ENCODE data around the gene LMBRD2. TPM values are rescaled to one million over a fixed set of nuclear protein-coding genes. Genes with fewer than 3 reads are reported as not detected.
"Not testable (repeated sequence)": the region's sequence is repeated elsewhere in the genome, so short reads cannot be mapped to it uniquely, and the experiment has no call there.

The LMBRD2 gene
- 5.8 TPM for total RNA-seq

- peak; percentile 98 for ATAC-seq
These were observed at the start of gene LMBRD2, which contains the start of gene SKP2 for GRCh38 chr5:36151434-36152323. TSS of gene LMBRD2 (minus strand) at chr5:36151887. CDS start at chr5:36143349, 8,538 bp downstream. TSS of gene SKP2 (plus strand) at chr5:36152111. CDS start at chr5:36152263, 152 bp downstream.

GRCh38 chr5:36200513-36200912, 48.8 kb upstream of the LMBRD2 start:
- peak; percentile 65 for ATAC-seq

- ATAC-seq: no peak
These were observed 47.9 kb upstream of the LMBRD2 start for GRCh38 chr5:36199620-36200019.

- not testable (repeated sequence) for ATAC-seq
These were observed 47.1 kb upstream of the LMBRD2 start for GRCh38 chr5:36198783-36199182.

GRCh38 chr5:36198281-36198680, 46.6 kb upstream of the LMBRD2 start:
- ATAC-seq: no peak

- ATAC-seq: no peak
These were observed 42.1 kb upstream of the LMBRD2 start for GRCh38 chr5:36193746-36194145.

GRCh38 chr5:36184408-36184807, 32.7 kb upstream of the LMBRD2 start:
- ATAC-seq: not testable (repeated sequence)

GRCh38 chr5:36181774-36182173, 30.1 kb upstream of the LMBRD2 start:
- no peak for ATAC-seq

GRCh38 chr5:36180556-36181350, 29.1 kb upstream of the LMBRD2 start:
- ATAC-seq: no peak

- no peak for ATAC-seq
These were observed 28.3 kb upstream of the LMBRD2 start for GRCh38 chr5:36179950-36180349.

GRCh38 chr5:36178524-36178890, 26.8 kb upstream of the LMBRD2 start:
- no peak for ATAC-seq

- ATAC-seq: no peak
These were observed 26.2 kb upstream of the LMBRD2 start for GRCh38 chr5:36177715-36178523.

- no peak for ATAC-seq
These were observed 25.5 kb upstream of the LMBRD2 start for GRCh38 chr5:36177154-36177553.

GRCh38 chr5:36175043-36175442, 23.4 kb upstream of the LMBRD2 start:
- no peak for ATAC-seq

- no peak for ATAC-seq
These were observed 22.4 kb upstream of the LMBRD2 start for GRCh38 chr5:36174119-36174518.

- no peak for ATAC-seq
These were observed 21.7 kb upstream of the LMBRD2 start for GRCh38 chr5:36173426-36173825.

- ATAC-seq: no peak
These were observed 20.9 kb upstream of the LMBRD2 start for GRCh38 chr5:36172599-36172998.

GRCh38 chr5:36170832-36171424, 19.2 kb upstream of the LMBRD2 start:
- ATAC-seq: no peak

- no peak for ATAC-seq
These were observed 17.1 kb upstream of the LMBRD2 start for GRCh38 chr5:36168737-36169136.

- no peak for ATAC-seq
These were observed 12.8 kb upstream of the LMBRD2 start for GRCh38 chr5:36164461-36164860.

- no peak for ATAC-seq
These were observed 11.3 kb upstream of the LMBRD2 start for GRCh38 chr5:36162810-36163486.

- peak; percentile 59 for ATAC-seq
These were observed 9.7 kb upstream of the LMBRD2 start for GRCh38 chr5:36161361-36161760.

Measured in esophagus mucosa (tissue), 1 donor.